Vagina (tissue), 2 donors: ENCODE results near the gene PRDM16. TPM values are rescaled to one million over a fixed set of nuclear protein-coding genes. Genes with fewer than 3 reads are reported as not detected.

ENCODE experiments used
- DNase-seq, 2 donors: peaks; one replicate each; pipeline ENCODE4 v3.0.0-alpha.2; 2017; ENCODE audit errors: extremely low spot score in 2 of 2
- H3K27ac ChIP-seq: fragments of 200-600 bp; sonication (generic); one replicate; pipeline ENCODE4 v1.5.1; 2019
- H3K27me3 ChIP-seq: fragments of 200-600 bp; sonication (generic); one replicate; pipeline ENCODE4 v1.5.1; 2019
- H3K36me3 ChIP-seq, 2 donors: fragments of 200-600 bp; sonication (generic); one replicate each; pipeline ENCODE4 v1.5.1; 2017 to 2019
- H3K4me1 ChIP-seq: fragments of 200-600 bp; sonication (generic); one replicate; pipeline ENCODE4 v1.5.1; 2019
- H3K4me3 ChIP-seq, 2 donors: fragments of 200-600 bp; sonication (generic); 1 replicate in 1 of 2; 2 replicates in 1 of 2; pipeline ENCODE4 v1.5.1; 2016 to 2019
- H3K9me3 ChIP-seq: fragments of 200-600 bp; sonication (generic); one replicate; pipeline ENCODE4 v1.5.1; 2019
- CTCF ChIP-seq, 3 experiments: fragments of 450-650 bp in 2 of 3; fragments of 200-600 bp in 1 of 3; sonication (generic) in 1 of 3; IDR thresholded peaks; one replicate each; pipeline ENCODE4 v1.5.1; 2017 to 2019; ENCODE audit warnings: antibody characterized with exemption in 3 of 3, mild to moderate bottlenecking in 2 of 3, moderate library complexity in 2 of 3
- POLR2A ChIP-seq, 2 donors: fragments of 450-650 bp; IDR thresholded peaks; one replicate each; pipeline ENCODE4 v1.6.1; 2017; ENCODE audit warnings: antibody characterized with exemption in 2 of 2, mild to moderate bottlenecking in 2 of 2, moderate library complexity in 2 of 2
- POLR2AphosphoS5 ChIP-seq, 2 donors: sonication (generic); formaldehyde crosslinking; IDR thresholded peaks; one replicate each; pipeline ENCODE4 v1.9.0; 2017; ENCODE audit warnings: antibody characterized with exemption in 2 of 2, mild to moderate bottlenecking in 2 of 2, low read depth in 1 of 2; ENCODE audit not compliant: insufficient read depth in 1 of 2
- intact Hi-C: fragments of 100-400 bp; cut with DNase I; formaldehyde crosslinking; loops from one replicate; pipeline ENCODE4 v1.15.1; 2023
- total RNA-seq: library from RNA; depleted of rRNA; stranded (reverse); fragments of >200 nt; gene quantifications from one replicate; pipeline ENCODE4 v1.2.3, GENCODE V29; 2016

Gene PRDM16
- total RNA-seq, 1 donor from 2014 or later = 3.9 TPM

- no peak for TF ChIP-seq POLR2AphosphoS5 (IDR thresholded peaks at IDR 0.05; ENCODE audit: insufficient read depth in 1 of 2, low read depth in 1 of 2)
- TF ChIP-seq CTCF (IDR thresholded peaks at IDR 0.05) = no peak
- no peak for TF ChIP-seq POLR2A (IDR thresholded peaks at IDR 0.05)
- Histone ChIP-seq H3K4me3 (no peak overlapping the region), H3K4me1 (peaks cover 7% of the 10 kb centered on the region), H3K27ac (no peak overlapping the region), H3K9me3 (no peaks in the 10 kb centered on the region), H3K36me3 (no peaks in the 10 kb centered on the region), H3K27me3 (peaks cover 5% of the 10 kb centered on the region)
- intact Hi-C loops = loop anchor here (10.0 kb wide), 2 partner anchors 196 to 236 kb away; no protein-coding TSS in a partner anchor
- no peak for DNase-seq
Measured at GRCh38 chr1:3078430-3078861, 9.4 kb downstream of the PRDM16 start.

- no peaks in the 10 kb centered on the region for H3K36me3 ChIP-seq
- H3K27ac ChIP-seq = no peak overlapping the region
- H3K4me1 ChIP-seq = peaks cover 3% of the 10 kb centered on the region
- TF ChIP-seq CTCF (IDR thresholded peaks at IDR 0.05) = no peak
- TF ChIP-seq POLR2AphosphoS5 (IDR thresholded peaks at IDR 0.05; ENCODE audit: insufficient read depth in 1 of 2, low read depth in 1 of 2) = no peak
- no peak for TF ChIP-seq POLR2A (IDR thresholded peaks at IDR 0.05)
- H3K9me3 ChIP-seq = no peaks in the 10 kb centered on the region
- H3K4me3 ChIP-seq = no peak overlapping the region
- intact Hi-C loops = loop anchor here (10.0 kb wide), 2 partner anchors 196 to 236 kb away; no protein-coding TSS in a partner anchor
- peaks cover under 1% of the 10 kb centered on the region for H3K27me3 ChIP-seq
- DNase-seq = no peak
Measured at GRCh38 chr1:3078871-3079270, 9.9 kb downstream of the PRDM16 start.

GRCh38 chr1:3079381-3080052 lies 10.5 kb downstream of the PRDM16 start:
- no peak for DNase-seq
- intact Hi-C loops = loop anchor here (10.0 kb wide), 2 partner anchors 195 to 235 kb away; no protein-coding TSS in a partner anchor
- TF ChIP-seq POLR2A (IDR thresholded peaks at IDR 0.05) (no peak), CTCF (IDR thresholded peaks at IDR 0.05) (no peak), POLR2AphosphoS5 (IDR thresholded peaks at IDR 0.05; ENCODE audit: insufficient read depth in 1 of 2, low read depth in 1 of 2) (no peak)
- Histone ChIP-seq H3K27me3 (no peaks in the 10 kb centered on the region), H3K4me3 (no peak overlapping the region), H3K36me3 (no peaks in the 10 kb centered on the region), H3K4me1 (no peaks in the 10 kb centered on the region), H3K9me3 (no peaks in the 10 kb centered on the region), H3K27ac (no peak overlapping the region)

GRCh38 chr1:3080053-3080955 lies 11.3 kb downstream of the PRDM16 start:
- no peak overlapping the region for H3K4me3 ChIP-seq
- H3K27ac ChIP-seq = no peak overlapping the region
- no peak for TF ChIP-seq CTCF (IDR thresholded peaks at IDR 0.05)
- no peak for TF ChIP-seq POLR2A (IDR thresholded peaks at IDR 0.05)
- no peak for TF ChIP-seq POLR2AphosphoS5 (IDR thresholded peaks at IDR 0.05; ENCODE audit: insufficient read depth in 1 of 2, low read depth in 1 of 2)
- no peaks in the 10 kb centered on the region for H3K4me1 ChIP-seq
- intact Hi-C loops = no loop called here
- H3K9me3 ChIP-seq = no peaks in the 10 kb centered on the region
- no peak for DNase-seq
- H3K36me3 ChIP-seq = no peaks in the 10 kb centered on the region
- no peaks in the 10 kb centered on the region for H3K27me3 ChIP-seq
